H1 (cell line): ENCODE data around the gene NAA60. TPM values are rescaled to one million over a fixed set of nuclear protein-coding genes. Genes with fewer than 3 reads are reported as not detected.

Experiments used
- CTCF ChIA-PET: fragments of 300-600 bp; sonication (Branson Sonifier 250); formaldehyde crosslinking; loops from one replicate; lab custom pipeline; 2021; ENCODE audit not compliant: partially characterized antibody; lab: Charles Lee
- POLR2A ChIA-PET: fragments of 300-600 bp; sonication (Branson Sonifier 250); formaldehyde crosslinking; loops from one replicate; lab custom pipeline; 2021; ENCODE audit warnings: inconsistent platforms; ENCODE audit not compliant: partially characterized antibody; lab: Charles Lee
- DNase-seq, 2 experiments: peaks; one replicate each; pipeline versions ENCODE4 v3.0.0 to v3.0.0-alpha.2; 2010 to 2022; ENCODE audit warnings: low spot score in 2 of 2, low read depth in 1 of 2, mixed read lengths in 1 of 2
- FAIRE-seq: peaks from 2 replicates; lab custom pipeline; 2011; peaks lifted over from hg19 to GRCh38; lab: Jason Lieb, UNC
- H2AFZ ChIP-seq: 2 replicates; pipeline ENCODE4 v1.8.1; 2012; ENCODE audit warnings: low read length, inconsistent platforms
- H2AK5ac ChIP-seq: 2 replicates; pipeline ENCODE4 v1.6.1; 2013; ENCODE audit warnings: low read depth, low read length
- H2BK120ac ChIP-seq: replicated peaks from 2 replicates; pipeline ENCODE3; 2013; ENCODE audit warnings: low read depth, low read length, inconsistent platforms
- H2BK12ac ChIP-seq: 2 replicates; pipeline ENCODE4 v1.6.1; 2013; ENCODE audit warnings: low read depth, low read length
- H2BK15ac ChIP-seq: 2 replicates; pipeline ENCODE4 v1.6.1; 2013; ENCODE audit warnings: low read length
- H2BK20ac ChIP-seq: 2 replicates; pipeline ENCODE4 v1.6.1; 2013; ENCODE audit warnings: low read length
- H2BK5ac ChIP-seq: 2 replicates; pipeline ENCODE4 v1.6.1; 2013; ENCODE audit warnings: low read depth, low read length
- H3K14ac ChIP-seq: 2 replicates; pipeline ENCODE4 v1.6.1; 2013; ENCODE audit warnings: inconsistent platforms; ENCODE audit not compliant: insufficient read length
- H3K18ac ChIP-seq: 2 replicates; pipeline ENCODE4 v1.6.1; 2013; ENCODE audit warnings: low read length; ENCODE audit errors: extremely low read depth
- H3K23ac ChIP-seq: 2 replicates; pipeline ENCODE4 v1.6.1; 2013; ENCODE audit warnings: inconsistent platforms; ENCODE audit not compliant: insufficient read length
- H3K23me2 ChIP-seq: 2 replicates; pipeline ENCODE4 v1.6.1; 2013; ENCODE audit warnings: low read depth, low read length
- H3K27ac ChIP-seq: 2 replicates; pipeline ENCODE4 v1.6.1; 2011; ENCODE audit warnings: low read depth, low read length, inconsistent platforms
- H3K27me3 ChIP-seq, 4 experiments: replicated peaks in 1 of 4; 1 replicate in 1 of 4; 2 replicates in 3 of 4; pipeline versions ENCODE4 v1.6.1 to v1.8.1; 2011 to 2013; ENCODE audit warnings: low read length in 3 of 4, mild to moderate bottlenecking in 3 of 4, inconsistent platforms in 2 of 4, mixed read lengths in 2 of 4, moderate library complexity in 1 of 4; ENCODE audit not compliant: control insufficient read depth in 3 of 4, insufficient read depth in 3 of 4; ENCODE audit errors: extremely low read depth in 1 of 4
- H3K36me3 ChIP-seq, 4 experiments: 2 replicates each; pipeline versions ENCODE4 v1.6.1 to v1.8.1; 2011 to 2013; ENCODE audit warnings: mild to moderate bottlenecking in 4 of 4, low read length in 3 of 4, moderate library complexity in 2 of 4, control low read depth in 1 of 4, inconsistent platforms in 1 of 4; ENCODE audit not compliant: insufficient read depth in 4 of 4, control insufficient read depth in 2 of 4
- H3K4ac ChIP-seq: replicated peaks from 2 replicates; pipeline ENCODE3; 2013; ENCODE audit warnings: low read length, low read depth, mixed read lengths, inconsistent platforms; ENCODE audit not compliant: insufficient read length
- H3K4me1 ChIP-seq, 4 experiments: replicated peaks in 1 of 4; 1 replicate in 1 of 4; 2 replicates in 3 of 4; pipeline versions ENCODE4 v1.6.1 to v1.8.1; 2011 to 2013; ENCODE audit warnings: low read length in 3 of 4, inconsistent platforms in 2 of 4, mixed read lengths in 1 of 4; ENCODE audit not compliant: insufficient read depth in 4 of 4, control insufficient read depth in 3 of 4
- H3K4me2 ChIP-seq, 2 experiments: 2 replicates each; pipeline versions ENCODE4 v1.6.1 to v1.8.1; 2011 to 2013; ENCODE audit warnings: low read depth in 2 of 2, low read length in 2 of 2, control low read depth in 1 of 2, inconsistent platforms in 1 of 2, mild to moderate bottlenecking in 1 of 2; ENCODE audit not compliant: insufficient read depth in 1 of 2
- H3K4me3 ChIP-seq, 4 experiments: fragments of 200-600, 300-600 bp in 1 of 4; sonication (generic), shearing (Covaris generic), sonication (Bioruptor Twin) in 1 of 4; 2 replicates each; pipeline versions ENCODE4 v1.5.1 to v1.8.1; 2011 to 2016; ENCODE audit warnings: low read length in 4 of 4, low read depth in 3 of 4, control low read depth in 2 of 4, inconsistent platforms in 2 of 4, mild to moderate bottlenecking in 2 of 4, mixed read lengths in 1 of 4, moderate library complexity in 1 of 4; ENCODE audit not compliant: insufficient read depth in 2 of 4; ENCODE audit errors: extremely low read depth in 1 of 4
- H3K56ac ChIP-seq: replicated peaks from 2 replicates; pipeline ENCODE3; 2013; ENCODE audit warnings: low read depth, mild to moderate bottlenecking, mixed read lengths, low read length, inconsistent platforms; ENCODE audit not compliant: insufficient read length
- H3K79me1 ChIP-seq: 2 replicates; pipeline ENCODE4 v1.6.1; 2013; ENCODE audit warnings: low read depth, low read length, control low read depth
- H3K79me2 ChIP-seq, 2 experiments: 2 replicates each; pipeline versions ENCODE4 v1.6.1 to v1.8.1; 2012 to 2013; ENCODE audit warnings: low read length in 2 of 2, mild to moderate bottlenecking in 2 of 2, inconsistent platforms in 1 of 2; ENCODE audit not compliant: insufficient read depth in 2 of 2, control insufficient read depth in 1 of 2
- H3K9ac ChIP-seq, 4 experiments: replicated peaks in 1 of 4; 1 replicate in 1 of 4; 2 replicates in 3 of 4; pipeline versions ENCODE4 v1.6.1 to v1.8.1; 2011 to 2013; ENCODE audit warnings: low read depth in 3 of 4, low read length in 3 of 4, control low read depth in 2 of 4, mild to moderate bottlenecking in 2 of 4, moderate library complexity in 2 of 4, inconsistent platforms in 1 of 4; ENCODE audit errors: extremely low read depth in 1 of 4
- H3K9me3 ChIP-seq, 2 experiments: 2 replicates each; pipeline versions ENCODE4 v1.6.1 to v1.8.1; 2012 to 2013; ENCODE audit warnings: mild to moderate bottlenecking in 2 of 2, moderate library complexity in 2 of 2, control low read depth in 1 of 2, inconsistent platforms in 1 of 2, low read depth in 1 of 2, low read length in 1 of 2, mixed read lengths in 1 of 2; ENCODE audit not compliant: insufficient read depth in 2 of 2
- H4K20me1 ChIP-seq, 2 experiments: replicated peaks in 1 of 2; 2 replicates each; pipeline versions ENCODE3 to v1.8.1; 2011 to 2013; ENCODE audit warnings: inconsistent platforms in 2 of 2, low read length in 2 of 2, mild to moderate bottlenecking in 1 of 2; ENCODE audit not compliant: insufficient read depth in 2 of 2, control insufficient read depth in 1 of 2
- H4K5ac ChIP-seq: 2 replicates; pipeline ENCODE4 v1.6.1; 2013; ENCODE audit warnings: low read length, low read depth, mixed read lengths, inconsistent platforms; ENCODE audit not compliant: insufficient read length
- H4K8ac ChIP-seq: 2 replicates; pipeline ENCODE4 v1.8.0; 2013; ENCODE audit warnings: mild to moderate bottlenecking, moderate library complexity, low read length, inconsistent platforms; ENCODE audit not compliant: insufficient read depth; ENCODE audit errors: extremely low read depth
- H4K91ac ChIP-seq: replicated peaks from 2 replicates; pipeline ENCODE3; 2013; ENCODE audit warnings: low read length, mixed read lengths, inconsistent platforms; ENCODE audit not compliant: insufficient read length
- BACH1 ChIP-seq: IDR thresholded peaks from 2 replicates; pipeline ENCODE4 v1.6.1; 2012; ENCODE audit warnings: low read length, improper control_type of control experiment
- GABPA ChIP-seq: IDR thresholded peaks from 2 replicates; pipeline ENCODE4 v1.6.1; 2011; ENCODE audit warnings: mild to moderate bottlenecking, low read length, moderate library complexity, borderline replicate concordance; ENCODE audit not compliant: insufficient read depth
- JUN ChIP-seq: IDR thresholded peaks from 2 replicates; pipeline ENCODE4 v1.6.1; 2011; ENCODE audit warnings: low read depth, mild to moderate bottlenecking, improper control_type of control experiment, low read length
- KDM4A ChIP-seq: IDR thresholded peaks from one replicate; pipeline ENCODE4 v1.7.1; 2012; ENCODE audit warnings: low read depth, mild to moderate bottlenecking, moderate library complexity, low read length, inconsistent platforms; ENCODE audit not compliant: severe bottlenecking
- POLR2A ChIP-seq, 2 experiments: IDR thresholded peaks; 1 replicate in 1 of 2; 2 replicates in 1 of 2; pipeline ENCODE4 v1.6.1; 2011; ENCODE audit warnings: low read depth in 2 of 2, low read length in 2 of 2, mild to moderate bottlenecking in 2 of 2; ENCODE audit errors: control extremely low read depth in 1 of 2
- RNF2 ChIP-seq: fragments of 200-900, 300-1000 bp; sonication (generic); IDR thresholded peaks from 2 replicates; pipeline ENCODE4 v1.7.1; 2016; ENCODE audit warnings: borderline replicate concordance, low read depth, mild to moderate bottlenecking, antibody characterized with exemption, low read length; ENCODE audit not compliant: poor library complexity, severe bottlenecking; ENCODE audit errors: missing control alignments
- SIN3A ChIP-seq, 2 experiments: IDR thresholded peaks in 1 of 2; conservative IDR thresholded peaks in 1 of 2; 2 replicates each; pipeline ENCODE4 v1.6.1; 2011 to 2012; ENCODE audit warnings: low read length in 2 of 2, improper control_type of control experiment in 1 of 2, low read depth in 1 of 2, mild to moderate bottlenecking in 1 of 2
- TCF12 ChIP-seq: IDR thresholded peaks from 2 replicates; pipeline ENCODE4 v1.6.1; 2011; ENCODE audit warnings: low read depth, mild to moderate bottlenecking, low read length
- polyA plus RNA-seq, 7 experiments: library from polyadenylated mRNA; depleted of rRNA in 3 of 7; stranded (reverse) in 5 of 7; unstranded in 2 of 7; fragments of >200 nt in 5 of 7; fragments of 200-250 nt in 2 of 7; gene quantifications; 1 replicate in 5 of 7; 2 replicates in 1 of 7; 4 replicates in 1 of 7; pipeline versions ENCODE4 v1.2.1 to v1.2.3, GENCODE V29; 2011 to 2013; ENCODE audit warnings: missing spikeins in 2 of 7, mixed read lengths in 2 of 7
- total RNA-seq: library from RNA; stranded (reverse); fragmentation: NEBNext Ultra II Directional; extraction: Animal tissue kit (Norgen Biotek cat#: 25700); gene quantifications from 2 replicates; pipeline ENCODE4 v1.2.1, GENCODE V29; 2021
- TF ChIP-seq, protein P1 (sequence below), 3 experiments: IDR thresholded peaks; 1 replicate in 2 of 3; 2 replicates in 1 of 3; pipeline versions ENCODE4 v1.5.1 to v1.6.1; 2011; ENCODE audit warnings: low read length in 3 of 3, mild to moderate bottlenecking in 3 of 3, inconsistent platforms in 2 of 3, low read depth in 1 of 3, moderate library complexity in 1 of 3; ENCODE audit not compliant: insufficient read depth in 1 of 3; ENCODE audit errors: control extremely low read depth in 1 of 3

NAA60 gene
- total and polyA plus RNA-seq, 2 of the 8 experiments (the other 6 are each of a cell fraction or from before 2014, with no cell fraction given): 34.1 to 47.6 TPM

- Histone ChIP-seq H3K36me3 (peaks cover 3 to 18% (median 10%) of the 10 kb centered on the region in 4 experiments; a peak in 7 of 8 replicates), H3K4me2 (no peak overlapping the region), H3K4me1 (no peaks in the 10 kb centered on the region), H4K91ac (no peak overlapping the region), H4K5ac (no peak overlapping the region), H3K79me2 (no peaks in the 10 kb centered on the region), H2BK15ac (no peak overlapping the region), H4K8ac (no peak overlapping the region), H2BK12ac (no peak overlapping the region), H3K14ac (no peak overlapping the region), H3K9me3 (no peaks in the 10 kb centered on the region), H2BK120ac (no peak overlapping the region), H2BK5ac (no peak overlapping the region), H2AFZ (no peak overlapping the region), H3K23me2 (no peaks in the 10 kb centered on the region), H4K20me1 (peaks cover 0 to 1% of the 10 kb centered on the region in 2 experiments), H2AK5ac (no peak overlapping the region), H3K56ac (no peak overlapping the region), H2BK20ac (no peak overlapping the region), H3K4me3 (no peak overlapping the region), H3K4ac (no peak overlapping the region), H3K23ac (no peak overlapping the region), H3K79me1 (no peaks in the 10 kb centered on the region), H3K27ac (no peak overlapping the region), H3K27me3 (no peaks in the 10 kb centered on the region), H3K18ac (no peak overlapping the region), H3K9ac (no peak overlapping the region)
- FAIRE-seq: no peak
- no peak for DNase-seq
- CTCF ChIA-PET: interaction anchor here (0.6 to 3.5 kb wide), 5 partner anchors 8 to 184 kb away, joined by 3 to 15 read pairs (median 3); no protein-coding TSS in a partner anchor
- TF ChIP-seq, protein P1, sequence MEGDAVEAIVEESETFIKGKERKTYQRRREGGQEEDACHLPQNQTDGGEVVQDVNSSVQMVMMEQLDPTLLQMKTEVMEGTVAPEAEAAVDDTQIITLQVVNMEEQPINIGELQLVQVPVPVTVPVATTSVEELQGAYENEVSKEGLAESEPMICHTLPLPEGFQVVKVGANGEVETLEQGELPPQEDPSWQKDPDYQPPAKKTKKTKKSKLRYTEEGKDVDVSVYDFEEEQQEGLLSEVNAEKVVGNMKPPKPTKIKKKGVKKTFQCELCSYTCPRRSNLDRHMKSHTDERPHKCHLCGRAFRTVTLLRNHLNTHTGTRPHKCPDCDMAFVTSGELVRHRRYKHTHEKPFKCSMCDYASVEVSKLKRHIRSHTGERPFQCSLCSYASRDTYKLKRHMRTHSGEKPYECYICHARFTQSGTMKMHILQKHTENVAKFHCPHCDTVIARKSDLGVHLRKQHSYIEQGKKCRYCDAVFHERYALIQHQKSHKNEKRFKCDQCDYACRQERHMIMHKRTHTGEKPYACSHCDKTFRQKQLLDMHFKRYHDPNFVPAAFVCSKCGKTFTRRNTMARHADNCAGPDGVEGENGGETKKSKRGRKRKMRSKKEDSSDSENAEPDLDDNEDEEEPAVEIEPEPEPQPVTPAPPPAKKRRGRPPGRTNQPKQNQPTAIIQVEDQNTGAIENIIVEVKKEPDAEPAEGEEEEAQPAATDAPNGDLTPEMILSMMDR (IDR thresholded peaks at IDR 0.05; ENCODE audit: control extremely low read depth in 1 of 3, insufficient read depth in 1 of 3, low read depth in 1 of 3, low read length in 3 of 3): no peak
- no peak for TF ChIP-seq RNF2
- TF ChIP-seq SIN3A (conservative IDR thresholded peaks at IDR 0.05 in 1 of 2, IDR thresholded peaks at IDR 0.05 in 1 of 2; ENCODE audit: low read depth in 1 of 2, low read length in 2 of 2): no peak
- no peak for TF ChIP-seq KDM4A
- no peak for TF ChIP-seq BACH1
- TF ChIP-seq JUN: no peak
- no peak for TF ChIP-seq POLR2A (IDR thresholded peaks at IDR 0.05; ENCODE audit: control extremely low read depth in 1 of 2, low read depth in 2 of 2, low read length in 2 of 2)
- TF ChIP-seq TCF12: no peak
- no peak for TF ChIP-seq GABPA
- POLR2A ChIA-PET: no interaction called here
Measured at GRCh38 chr16:3529175-3529574, 85.7 kb downstream of the NAA60 start.
